ENCODE measurements around the gene SNAP29.

Gene SNAP29

DNA sequence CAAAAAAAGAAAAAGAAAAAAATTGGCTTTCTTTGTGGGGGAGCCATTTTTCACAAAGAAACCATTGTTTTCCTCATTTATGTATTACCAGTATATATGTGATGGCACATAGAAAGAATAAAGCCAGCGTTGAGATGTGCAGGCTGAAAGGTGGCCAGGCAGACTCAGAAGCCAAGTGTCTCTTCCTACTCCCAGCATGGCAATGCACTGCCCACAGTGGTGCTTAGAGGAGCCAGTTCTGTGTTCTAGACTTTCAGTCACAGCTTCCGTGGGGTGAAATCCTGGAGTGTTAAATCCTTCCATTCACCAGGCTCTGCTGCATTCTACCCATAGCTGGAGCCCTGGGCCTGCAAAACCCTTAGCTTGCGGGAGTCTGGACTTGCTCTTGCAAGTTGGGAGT, 18.9 kb downstream of the SNAP29 start:
- Histone ChIP-seq H3K4me3 (ENCODE audit: low read length) (no peak overlapping the region), H3K36me3 (ENCODE audit: control insufficient read depth, insufficient read depth, low read length) (peaks cover 5% of the 10 kb centered on the region), H3K4me1 (ENCODE audit: control insufficient read depth, insufficient read depth, low read length) (peaks cover 4% of the 10 kb centered on the region), H3K27me3 (ENCODE audit: control insufficient read depth, insufficient read depth, low read length) (no peaks in the 10 kb centered on the region), H3K9ac (ENCODE audit: low read length) (no peak overlapping the region), H3K9me3 (ENCODE audit: control insufficient read depth, low read length) (no peaks in the 10 kb centered on the region)

DNA sequence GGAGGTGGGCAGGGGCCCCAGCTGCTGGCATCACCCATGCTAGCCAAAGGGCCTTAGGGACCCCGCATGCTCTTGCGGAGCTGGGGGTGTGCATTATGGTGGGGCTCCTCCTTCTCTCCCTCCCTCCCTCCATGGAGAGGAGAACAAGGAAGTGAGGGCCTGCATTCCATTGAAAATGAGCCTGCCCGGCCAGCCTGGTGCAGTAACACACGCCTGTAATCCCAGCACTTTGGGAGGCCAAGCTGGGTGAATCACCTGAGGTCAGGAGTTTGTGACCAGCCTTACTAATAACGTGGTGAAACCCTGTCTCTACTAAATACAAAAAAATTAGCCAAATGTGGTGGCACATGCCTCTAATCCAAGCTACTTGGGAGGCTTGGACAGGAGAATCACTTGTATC, 22.4 kb downstream of the SNAP29 start:
- Histone ChIP-seq H3K4me1 (ENCODE audit: control insufficient read depth, insufficient read depth, low read length) (peaks cover 21% of the 10 kb centered on the region), H3K9me3 (ENCODE audit: control insufficient read depth, low read length) (no peaks in the 10 kb centered on the region), H3K36me3 (ENCODE audit: control insufficient read depth, insufficient read depth, low read length) (peaks cover 11% of the 10 kb centered on the region), H3K4me3 (ENCODE audit: low read length) (no peak overlapping the region), H3K27me3 (ENCODE audit: control insufficient read depth, insufficient read depth, low read length) (no peaks in the 10 kb centered on the region), H3K9ac (ENCODE audit: low read length) (no peak overlapping the region)

DNA sequence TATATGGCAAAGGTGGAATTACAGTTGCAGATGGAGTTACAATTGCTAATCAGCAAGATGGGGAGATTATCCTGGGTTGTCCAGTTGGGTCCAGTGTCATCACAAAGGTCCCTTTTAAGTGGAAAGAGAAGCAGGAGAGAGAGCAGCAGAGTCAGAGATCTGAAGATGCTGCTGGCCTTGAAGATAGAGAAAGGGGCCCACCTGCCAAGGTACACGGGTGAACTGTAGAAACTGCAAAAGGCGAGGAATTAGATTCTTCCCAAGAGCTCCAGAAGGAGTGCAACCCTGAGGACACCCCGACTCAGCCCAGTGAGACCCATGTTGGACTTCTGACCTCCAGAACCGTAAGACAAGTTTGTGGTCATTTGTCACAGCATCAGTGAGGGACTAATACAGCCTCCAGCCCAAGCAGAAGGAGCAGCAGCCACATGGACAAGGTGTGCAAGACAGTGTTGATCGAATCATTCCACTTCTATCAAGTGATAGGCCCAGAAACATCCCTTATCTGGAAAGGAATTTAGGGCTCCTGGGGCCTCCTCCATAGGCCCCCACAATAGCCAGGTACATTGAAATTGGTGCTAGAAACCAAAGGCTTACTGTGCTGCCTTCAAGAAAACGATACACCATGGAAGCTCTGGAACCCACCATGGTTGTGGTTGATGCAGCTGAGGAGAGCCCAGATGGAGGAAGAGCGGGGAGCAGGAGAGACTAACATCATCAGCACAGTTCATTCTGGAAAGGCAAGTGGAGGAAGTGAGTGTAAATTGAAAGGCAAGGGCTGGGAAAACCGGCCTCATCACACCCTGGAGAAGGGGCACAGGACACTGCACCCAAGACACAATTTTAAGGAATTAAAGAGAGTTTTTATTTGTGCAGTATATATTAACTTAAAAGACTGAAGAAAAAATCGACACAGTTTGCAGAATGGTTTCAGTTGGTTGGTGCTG, 23.3 kb downstream of the SNAP29 start:
- H3K36me3 ChIP-seq (ENCODE audit: control insufficient read depth, insufficient read depth, low read length) = peaks cover 11% of the 10 kb centered on the region
- H3K9me3 ChIP-seq (ENCODE audit: control insufficient read depth, low read length) = no peaks in the 10 kb centered on the region
- H3K27me3 ChIP-seq (ENCODE audit: control insufficient read depth, insufficient read depth, low read length) = no peaks in the 10 kb centered on the region
- H3K9ac ChIP-seq (ENCODE audit: low read length) = no peak overlapping the region
- H3K4me3 ChIP-seq (ENCODE audit: low read length) = no peak overlapping the region
- H3K4me1 ChIP-seq (ENCODE audit: control insufficient read depth, insufficient read depth, low read length) = peaks cover 21% of the 10 kb centered on the region

DNA sequence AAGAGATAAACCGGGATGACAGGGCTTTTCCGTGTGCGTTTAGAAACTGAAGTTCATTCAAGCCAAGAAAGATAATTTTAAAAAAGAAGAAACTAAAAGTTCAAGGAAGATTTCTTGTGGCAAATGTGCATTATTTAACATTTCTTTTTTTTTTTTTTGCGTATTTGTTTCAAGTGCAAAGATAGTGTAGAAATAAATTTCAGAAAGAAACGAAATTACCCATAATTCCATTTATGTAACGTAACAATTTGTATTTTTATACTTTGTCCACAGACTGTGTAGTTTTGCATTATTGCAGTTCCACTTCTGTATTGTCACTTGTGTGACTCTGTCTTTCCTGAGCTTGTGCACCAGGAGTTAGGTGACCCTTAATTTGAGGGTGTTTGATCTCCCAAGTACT, 24.0 kb downstream of the SNAP29 start:
- Histone ChIP-seq H3K4me3 (ENCODE audit: low read length) (no peak overlapping the region), H3K9ac (ENCODE audit: low read length) (no peak overlapping the region), H3K9me3 (ENCODE audit: control insufficient read depth, low read length) (no peaks in the 10 kb centered on the region), H3K27me3 (ENCODE audit: control insufficient read depth, insufficient read depth, low read length) (no peaks in the 10 kb centered on the region), H3K36me3 (ENCODE audit: control insufficient read depth, insufficient read depth, low read length) (peaks cover 11% of the 10 kb centered on the region), H3K4me1 (ENCODE audit: control insufficient read depth, insufficient read depth, low read length) (peaks cover 21% of the 10 kb centered on the region)

DNA sequence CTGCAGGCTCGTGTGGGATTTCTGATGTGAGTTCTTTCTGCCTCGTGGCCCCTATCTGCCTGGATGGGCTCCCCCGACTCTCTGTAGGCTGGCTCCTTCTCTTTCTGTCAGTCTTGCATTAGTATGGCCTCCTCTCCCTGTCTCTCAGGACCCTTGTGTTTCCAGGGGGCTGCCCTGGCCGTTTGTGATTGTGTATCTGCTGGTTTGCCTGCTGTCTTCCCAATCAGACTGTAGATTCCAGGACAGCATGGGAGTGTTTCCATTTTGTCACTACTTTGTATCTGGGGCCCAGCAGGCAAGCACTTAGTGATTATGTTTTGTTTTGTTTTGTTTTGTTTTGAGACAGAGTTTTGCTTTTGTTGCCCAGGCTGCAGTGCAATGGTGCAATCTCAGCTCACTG, 25.6 kb downstream of the SNAP29 start:
- Histone ChIP-seq H3K9me3 (ENCODE audit: control insufficient read depth, low read length) (no peaks in the 10 kb centered on the region), H3K9ac (ENCODE audit: low read length) (no peak overlapping the region), H3K4me3 (ENCODE audit: low read length) (no peak overlapping the region), H3K27me3 (ENCODE audit: control insufficient read depth, insufficient read depth, low read length) (no peaks in the 10 kb centered on the region), H3K4me1 (ENCODE audit: control insufficient read depth, insufficient read depth, low read length) (peaks cover 21% of the 10 kb centered on the region), H3K36me3 (ENCODE audit: control insufficient read depth, insufficient read depth, low read length) (peaks cover 11% of the 10 kb centered on the region)

DNA sequence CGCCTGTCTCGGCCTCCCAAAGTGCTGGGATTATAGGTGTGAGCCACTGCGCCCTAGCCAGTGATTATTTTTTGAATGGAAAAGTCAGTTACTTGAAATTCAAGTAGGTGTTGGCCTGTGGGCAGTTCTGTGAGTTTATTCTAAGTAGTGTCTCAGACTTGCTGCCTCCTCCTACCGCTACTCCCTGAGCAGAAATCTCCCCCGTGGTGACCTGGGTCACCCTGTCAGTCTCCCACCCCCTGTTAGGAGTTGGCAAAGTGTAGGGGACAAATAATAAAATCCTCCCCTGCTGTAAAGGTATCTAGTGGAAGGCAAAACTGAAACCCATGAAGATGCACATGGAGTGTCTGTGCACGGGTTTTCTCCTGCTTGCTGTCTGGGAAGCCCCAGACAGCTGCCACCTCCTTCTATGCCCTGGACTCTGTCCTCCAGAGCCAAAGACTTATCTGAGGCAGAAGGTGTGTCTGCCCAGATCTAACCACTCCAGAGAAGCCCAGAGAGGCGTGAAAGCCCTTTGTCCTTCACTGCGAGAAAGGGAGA, 26.3 kb downstream of the SNAP29 start:
- peaks cover 11% of the 10 kb centered on the region for H3K36me3 ChIP-seq (ENCODE audit: control insufficient read depth, insufficient read depth, low read length)
- H3K27me3 ChIP-seq (ENCODE audit: control insufficient read depth, insufficient read depth, low read length) = no peaks in the 10 kb centered on the region
- H3K4me1 ChIP-seq (ENCODE audit: control insufficient read depth, insufficient read depth, low read length) = peaks cover 21% of the 10 kb centered on the region
- H3K4me3 ChIP-seq (ENCODE audit: low read length) = peak overlapping the region; percentile 31
- peak overlapping the region; percentile 45 for H3K9ac ChIP-seq (ENCODE audit: low read length)
- no peaks in the 10 kb centered on the region for H3K9me3 ChIP-seq (ENCODE audit: control insufficient read depth, low read length)

DNA sequence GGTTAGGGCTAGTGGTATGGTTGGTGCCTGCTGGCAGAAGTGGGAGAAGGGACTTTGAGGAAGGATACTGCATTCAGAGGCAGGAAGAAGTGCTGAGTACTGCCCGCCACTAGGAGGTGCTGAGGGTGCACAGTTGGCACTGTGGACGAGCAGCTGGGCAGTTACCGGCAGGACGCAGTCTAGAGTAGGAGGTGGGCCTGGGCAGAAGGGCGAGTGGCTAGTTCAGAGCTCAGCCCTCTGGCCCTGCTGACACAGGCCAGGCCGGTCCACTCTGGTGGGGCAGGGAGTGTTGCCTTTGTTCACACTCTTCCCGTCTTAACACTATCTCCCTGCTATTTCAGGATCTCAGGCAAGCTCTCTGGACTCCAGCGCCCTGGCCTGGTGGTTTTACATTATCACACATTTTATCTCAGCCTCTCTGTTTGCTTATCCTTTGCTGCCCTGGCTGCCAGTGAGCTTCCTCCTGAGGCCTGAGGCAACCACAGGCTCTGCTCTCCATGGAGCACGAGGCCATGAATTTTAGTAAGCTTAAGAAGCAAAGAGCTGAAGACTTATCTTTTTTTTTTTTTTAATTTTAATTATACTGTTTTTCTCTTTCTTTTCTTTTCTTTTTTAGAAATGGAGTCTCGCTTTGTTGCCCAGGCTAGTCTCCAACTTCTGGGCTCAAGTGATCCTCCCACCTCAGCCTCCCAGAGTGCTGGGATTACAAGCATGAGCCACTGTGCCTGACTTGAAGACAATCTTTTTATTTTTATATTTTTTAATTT, 26.9 kb downstream of the SNAP29 start:
- Histone ChIP-seq H3K27me3 (ENCODE audit: control insufficient read depth, insufficient read depth, low read length) (no peaks in the 10 kb centered on the region), H3K36me3 (ENCODE audit: control insufficient read depth, insufficient read depth, low read length) (peaks cover 11% of the 10 kb centered on the region), H3K9ac (ENCODE audit: low read length) (peak overlapping the region; percentile 45), H3K4me1 (ENCODE audit: control insufficient read depth, insufficient read depth, low read length) (peaks cover 16% of the 10 kb centered on the region), H3K4me3 (ENCODE audit: low read length) (peak overlapping the region; percentile 31), H3K9me3 (ENCODE audit: control insufficient read depth, low read length) (no peaks in the 10 kb centered on the region)

DNA sequence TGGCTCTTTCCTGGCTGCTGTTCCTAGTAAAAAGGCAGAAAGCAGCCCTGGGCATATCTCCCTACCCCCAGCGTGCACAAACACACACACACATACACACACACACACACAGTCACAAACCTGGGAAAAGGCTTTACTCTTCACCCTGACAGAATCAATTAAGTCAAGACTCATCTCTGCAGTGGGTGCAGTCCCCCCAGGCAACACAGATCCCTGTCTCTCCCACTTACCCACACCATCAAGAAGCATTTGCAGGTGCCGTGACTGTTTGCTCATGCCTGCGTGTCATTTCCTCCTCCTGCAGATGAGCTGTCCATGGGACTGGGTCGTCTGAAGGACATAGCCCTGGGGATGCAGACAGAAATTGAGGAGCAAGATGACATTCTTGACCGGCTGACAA, 28.6 kb downstream of the SNAP29 start:
- H3K27me3 ChIP-seq (ENCODE audit: control insufficient read depth, insufficient read depth, low read length) = no peaks in the 10 kb centered on the region
- no peaks in the 10 kb centered on the region for H3K9me3 ChIP-seq (ENCODE audit: control insufficient read depth, low read length)
- H3K4me3 ChIP-seq (ENCODE audit: low read length) = no peak overlapping the region
- no peak overlapping the region for H3K9ac ChIP-seq (ENCODE audit: low read length)
- peaks cover 16% of the 10 kb centered on the region for H3K4me1 ChIP-seq (ENCODE audit: control insufficient read depth, insufficient read depth, low read length)
- H3K36me3 ChIP-seq (ENCODE audit: control insufficient read depth, insufficient read depth, low read length) = peaks cover 8% of the 10 kb centered on the region

DNA sequence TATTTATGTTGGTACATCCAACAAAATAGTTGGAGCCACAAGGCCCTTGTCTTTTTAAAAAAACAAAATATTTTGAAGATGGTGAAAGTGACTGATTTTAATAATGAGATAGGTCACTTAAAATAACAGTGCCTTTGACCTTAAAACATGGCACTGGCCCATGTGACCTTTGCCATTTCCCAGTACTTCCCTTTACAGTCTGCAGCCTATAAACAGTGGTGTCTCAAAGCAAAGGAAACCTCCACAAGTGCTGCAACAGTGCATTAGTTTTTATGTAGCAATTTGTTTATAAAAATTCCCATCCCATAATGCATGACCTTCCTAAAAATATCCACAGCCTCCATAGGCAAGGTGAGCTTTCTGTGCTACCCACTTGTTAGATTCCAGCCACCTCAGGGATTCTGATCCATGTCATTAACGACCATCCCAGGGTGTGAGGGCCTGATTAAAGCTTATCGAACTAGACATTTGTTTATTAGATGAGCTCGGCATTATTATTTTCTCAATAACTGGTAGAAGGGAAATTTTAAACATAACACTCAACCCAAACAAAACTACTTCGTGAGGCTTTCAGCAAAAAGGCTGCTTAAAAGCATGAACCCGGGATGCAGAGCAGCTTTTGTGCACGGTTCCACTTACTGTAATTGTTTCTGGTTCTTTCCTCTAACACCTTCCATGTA, 30.4 kb downstream of the SNAP29 start:
- H3K4me1 ChIP-seq (ENCODE audit: control insufficient read depth, insufficient read depth, low read length) = peaks cover 16% of the 10 kb centered on the region
- no peak overlapping the region for H3K9ac ChIP-seq (ENCODE audit: low read length)
- no peaks in the 10 kb centered on the region for H3K27me3 ChIP-seq (ENCODE audit: control insufficient read depth, insufficient read depth, low read length)
- no peak overlapping the region for H3K4me3 ChIP-seq (ENCODE audit: low read length)
- H3K36me3 ChIP-seq (ENCODE audit: control insufficient read depth, insufficient read depth, low read length) = no peaks in the 10 kb centered on the region
- no peaks in the 10 kb centered on the region for H3K9me3 ChIP-seq (ENCODE audit: control insufficient read depth, low read length)

DNA sequence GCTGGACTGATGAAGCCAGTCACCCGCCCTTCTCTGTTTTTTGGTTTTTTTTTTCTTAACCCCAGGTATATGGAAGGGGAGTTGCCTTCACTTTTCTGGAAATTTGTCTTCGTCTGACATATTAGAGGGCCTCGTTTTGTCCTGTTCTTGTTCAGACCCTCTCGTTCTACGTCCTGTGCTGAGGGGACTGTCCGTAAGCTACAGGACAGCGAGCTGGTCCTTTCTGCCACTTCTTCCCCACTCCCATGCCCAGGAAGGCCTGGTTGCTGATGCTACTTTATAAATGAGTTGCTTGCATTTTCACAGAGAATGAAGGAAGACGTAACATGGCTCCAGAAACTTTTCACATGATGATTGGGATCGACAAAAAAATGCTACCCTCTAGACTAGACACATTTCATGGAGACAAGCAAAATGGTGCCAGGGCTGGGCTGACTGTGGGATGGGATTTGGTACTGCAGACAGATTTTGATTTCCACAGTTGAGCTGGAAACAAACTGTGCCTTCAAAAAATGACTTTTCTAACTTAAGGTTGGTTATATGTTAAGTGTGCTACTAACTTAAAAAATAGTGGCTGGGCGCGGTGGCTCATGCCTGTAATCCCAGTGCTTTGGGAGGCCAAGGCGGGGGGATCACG, 31.2 kb downstream of the SNAP29 start:
- H3K4me1 ChIP-seq (ENCODE audit: control insufficient read depth, insufficient read depth, low read length) = peaks cover 9% of the 10 kb centered on the region
- no peak overlapping the region for H3K9ac ChIP-seq (ENCODE audit: low read length)
- no peaks in the 10 kb centered on the region for H3K36me3 ChIP-seq (ENCODE audit: control insufficient read depth, insufficient read depth, low read length)
- H3K4me3 ChIP-seq (ENCODE audit: low read length) = no peak overlapping the region
- H3K27me3 ChIP-seq (ENCODE audit: control insufficient read depth, insufficient read depth, low read length) = no peaks in the 10 kb centered on the region
- H3K9me3 ChIP-seq (ENCODE audit: control insufficient read depth, low read length) = no peaks in the 10 kb centered on the region

DNA sequence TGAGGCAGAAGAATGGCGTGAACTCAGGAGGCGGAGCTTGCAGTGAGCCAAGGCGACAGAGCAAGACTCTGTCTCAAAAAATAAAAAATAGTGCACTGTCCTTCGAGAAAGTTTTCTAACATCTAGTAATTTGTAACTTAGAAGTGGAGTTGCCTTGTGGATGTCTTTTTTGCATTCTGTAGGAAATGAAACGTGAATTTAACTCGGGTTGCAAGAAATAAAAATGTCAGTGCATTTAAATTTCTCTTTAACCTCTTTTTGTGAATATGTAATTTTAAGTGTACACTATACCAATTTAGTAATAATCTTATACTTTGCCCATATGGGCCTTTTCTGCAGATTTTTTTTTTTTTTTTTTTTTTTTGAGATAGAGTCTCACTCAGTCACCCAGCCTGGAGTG, 32.2 kb downstream of the SNAP29 start:
- Histone ChIP-seq H3K4me1 (ENCODE audit: control insufficient read depth, insufficient read depth, low read length) (no peaks in the 10 kb centered on the region), H3K36me3 (ENCODE audit: control insufficient read depth, insufficient read depth, low read length) (no peaks in the 10 kb centered on the region), H3K27me3 (ENCODE audit: control insufficient read depth, insufficient read depth, low read length) (no peaks in the 10 kb centered on the region), H3K9me3 (ENCODE audit: control insufficient read depth, low read length) (no peaks in the 10 kb centered on the region), H3K4me3 (ENCODE audit: low read length) (no peak overlapping the region), H3K9ac (ENCODE audit: low read length) (no peak overlapping the region)

All from mucosa of stomach (tissue), 1 donor.